GM12878 (cell line): ENCODE data around the gene CNTNAP2. TPM values are rescaled to one million over a fixed set of nuclear protein-coding genes. Genes with fewer than 3 reads are reported as not detected.

ENCODE experiments used
- ATAC-seq: fragments of 200-7000 bp; cut with Tn5 transposase; 3 replicates; pipeline ENCODE4 v1.9.1; 2020; ENCODE audit warnings: mild to moderate bottlenecking, moderate library complexity
- BruUV-seq: library from RNA; stranded (reverse); fragments of 400-500 nt; replicated peaks from 2 replicates; lab custom pipeline; 2021; lab: Mats Ljungman, UMichigan
- CTCF ChIA-PET: fragments of 300-600 bp; sonication (Branson Sonifier 250); formaldehyde crosslinking; extraction: SDS; loops from one replicate; lab custom pipeline; 2021; ENCODE audit warnings: inconsistent platforms; lab: Yijun Ruan, JAX
- POLR2A ChIA-PET: fragments of 350-600 bp; formaldehyde crosslinking; extraction: SDS; loops from one replicate; lab custom pipeline; 2021; ENCODE audit warnings: inconsistent platforms; lab: Charles Lee
- RAD21 ChIA-PET: fragments of 300-600 bp; sonication (Branson Sonifier 250); formaldehyde crosslinking; loops from one replicate; lab custom pipeline; 2023; ENCODE audit warnings: antibody characterized with exemption; ENCODE audit not compliant: unreplicated experiment; lab: Charles Lee
- SMC1A ChIA-PET: fragments of 300-600 bp; sonication (Branson Sonifier 250); formaldehyde crosslinking; loops from one replicate; lab custom pipeline; 2023; ENCODE audit not compliant: unreplicated experiment, uncharacterized antibody; lab: Charles Lee
- DNase-seq: peaks from one replicate; pipeline ENCODE4 v3.0.0-alpha.2; 2011; ENCODE audit warnings: low read depth, low spot score
- FAIRE-seq: peaks from 3 replicates; lab custom pipeline; 2011; peaks lifted over from hg19 to GRCh38; lab: Jason Lieb, UNC
- H2AFZ ChIP-seq: 2 replicates; pipeline ENCODE4 v1.6.0; 2011; ENCODE audit warnings: low read depth, low read length, control low read depth; ENCODE audit not compliant: control insufficient read depth
- H3K27ac ChIP-seq: 2 replicates; pipeline ENCODE4 v1.5.1; 2011; ENCODE audit warnings: control low read depth; ENCODE audit not compliant: control insufficient read depth, insufficient read depth
- H3K27me3 ChIP-seq, 2 experiments: replicated peaks in 1 of 2; 2 replicates each; pipeline versions ENCODE4 v1.6.0 to v1.6.1; 2011; ENCODE audit warnings: low read length in 1 of 2; ENCODE audit not compliant: control insufficient read depth in 2 of 2, insufficient read depth in 2 of 2
- H3K36me3 ChIP-seq, 2 experiments: 2 replicates each; pipeline ENCODE4 v1.5.1; 2011; ENCODE audit warnings: low read length in 1 of 2; ENCODE audit not compliant: control insufficient read depth in 2 of 2, insufficient read depth in 2 of 2
- H3K4me1 ChIP-seq: 2 replicates; pipeline ENCODE4 v1.6.1; 2011; ENCODE audit warnings: mild to moderate bottlenecking, low read length, moderate library complexity, mixed read lengths; ENCODE audit not compliant: control insufficient read depth, insufficient read depth
- H3K4me2 ChIP-seq: 2 replicates; pipeline ENCODE4 v1.6.0; 2011; ENCODE audit warnings: control low read depth; ENCODE audit not compliant: control insufficient read depth, insufficient read depth
- H3K4me3 ChIP-seq: fragments of 200-600 bp; sonication (generic); 2 replicates; pipeline ENCODE4 v1.5.1; 2016
- H3K79me2 ChIP-seq: 2 replicates; pipeline ENCODE4 v1.6.0; 2011; ENCODE audit warnings: low read length; ENCODE audit not compliant: control insufficient read depth, insufficient read depth
- H3K9ac ChIP-seq: 2 replicates; pipeline ENCODE4 v1.8.0; 2011; ENCODE audit warnings: low read length, control low read depth, mixed read lengths; ENCODE audit not compliant: control insufficient read depth, insufficient read depth
- H3K9me3 ChIP-seq: replicated peaks from 3 replicates; pipeline ENCODE4 v1.5.1; 2011; ENCODE audit warnings: mild to moderate bottlenecking, low read length; ENCODE audit not compliant: control insufficient read depth, insufficient read depth
- H4K20me1 ChIP-seq: 2 replicates; pipeline ENCODE4 v1.6.0; 2011; ENCODE audit not compliant: control insufficient read depth, insufficient read depth
- BMI1 ChIP-seq: fragments of 450-650 bp; IDR thresholded peaks from 2 replicates; pipeline ENCODE4 v1.6.1; 2016; ENCODE audit warnings: mild to moderate bottlenecking, moderate library complexity, borderline replicate concordance
- CHD4 ChIP-seq: fragments of 200-600 bp; sonication (generic); IDR thresholded peaks from 2 replicates; pipeline ENCODE4 v1.6.1; 2016; ENCODE audit warnings: mild to moderate bottlenecking
- FOS ChIP-seq: IDR thresholded peaks from 3 replicates; pipeline ENCODE4 v1.6.1; 2011; ENCODE audit warnings: borderline replicate concordance; ENCODE audit not compliant: insufficient read length; ENCODE audit errors: extremely low read depth
- IKZF2 ChIP-seq, 2 experiments: fragments of 450-650 bp; IDR thresholded peaks; 2 replicates each; pipeline ENCODE4 v1.6.1; 2017; ENCODE audit warnings: mild to moderate bottlenecking in 2 of 2, moderate library complexity in 2 of 2
- IRF3 ChIP-seq: fragments of 450-650 bp; IDR thresholded peaks from 2 replicates; pipeline ENCODE4 v1.6.1; 2014; ENCODE audit warnings: mild to moderate bottlenecking
- MEF2A ChIP-seq: IDR thresholded peaks from 2 replicates; pipeline ENCODE4 v1.6.1; 2011; ENCODE audit warnings: low read depth, mild to moderate bottlenecking, low read length, moderate library complexity; ENCODE audit not compliant: insufficient read depth
- SMC3 ChIP-seq: IDR thresholded peaks from 2 replicates; pipeline ENCODE4 v1.6.1; 2011; ENCODE audit warnings: low read length, improper control_type of control experiment, borderline replicate concordance
- SUPT20H ChIP-seq: IDR thresholded peaks from 2 replicates; pipeline ENCODE4 v1.6.1; 2011; ENCODE audit warnings: low read depth, mild to moderate bottlenecking, low read length, moderate library complexity, borderline replicate concordance; ENCODE audit not compliant: control insufficient read depth
- USF1 ChIP-seq: IDR thresholded peaks from 2 replicates; pipeline ENCODE4 v1.6.1; 2011; ENCODE audit warnings: borderline replicate concordance, low read depth, mild to moderate bottlenecking, moderate library complexity, mixed read lengths, low read length; ENCODE audit not compliant: insufficient read depth; ENCODE audit errors: extremely low read length
- WGBS: methylation state at CpG from one replicate; pipeline ENCODE4 v1.1.6; 2016; ENCODE audit warnings: low lambda C conversion rate; ENCODE audit not compliant: insufficient replicate concordance, insufficient coverage; ENCODE audit errors: missing lambda C conversion rate; 5-methylcytosine and 5-hydroxymethylcytosine counted together
- in situ Hi-C: fragments of 300-500 bp; cut with MboI; formaldehyde crosslinking; loops from 9 replicates; pipeline ENCODE4 v1.14.3; 2018; ENCODE audit warnings: mixed read lengths
- intact Hi-C: fragments of 100-400 bp; cut with micrococcal nuclease; formaldehyde crosslinking; loops from one replicate; pipeline ENCODE4 v1.14.2; 2022; ENCODE audit not compliant: unreplicated experiment
- polyA plus RNA-seq, 11 experiments: library from polyadenylated mRNA; depleted of rRNA in 4 of 11; unstranded in 6 of 11; stranded (reverse) in 5 of 11; fragments of >200 nt; fragmentation: Nextera tagmentation in 4 of 11; fragmentation: Illumina TruSeq in 1 of 11; extraction: Ambion mirVana in 4 of 11; extraction: Trizol in 1 of 11; gene quantifications; 1 replicate in 1 of 11; 2 replicates in 10 of 11; pipeline versions ENCODE4 v1.2.1 to v1.2.3, GENCODE V29; 2011 to 2016; ENCODE audit warnings: inconsistent platforms in 2 of 11, missing spikeins in 2 of 11, low read depth in 1 of 11
- total RNA-seq, 4 experiments: library from RNA; depleted of rRNA in 3 of 4; stranded (reverse); fragments of >200 nt in 3 of 4; fragmentation: Illumina TruSeq in 1 of 4; extraction: Trizol in 1 of 4; gene quantifications; 2 replicates each; pipeline versions ENCODE4 v1.2.1 to v1.2.3, GENCODE V29; 2013 to 2021

The CNTNAP2 gene
- total and polyA plus RNA-seq, 10 of the 15 experiments (the other 5 are each of a cell fraction or from before 2014, with no cell fraction given), result 0.03 to 0.08 (median 0.03) TPM; not detected in 7

GRCh38 chr7:148230296-148230695 is 2113.7 kb downstream of the CNTNAP2 start:
- FAIRE-seq, result no peak
- H3K27me3 ChIP-seq, result no peaks in the 10 kb centered on the region
- SMC1A ChIA-PET, result no interaction called here
- no peak overlapping the region for H3K4me2 ChIP-seq
- no peaks in the 10 kb centered on the region for H3K36me3 ChIP-seq
- no peak for DNase-seq
- no peak overlapping the region for H3K4me3 ChIP-seq
- no peaks in the 10 kb centered on the region for H3K4me1 ChIP-seq
- no peak overlapping the region for H3K27ac ChIP-seq
- RAD21 ChIA-PET, result no interaction called here
- no peak for ATAC-seq
- BruUV-seq, result no TSS peak
- H3K9me3 ChIP-seq, result no peaks in the 10 kb centered on the region
- no peaks in the 10 kb centered on the region for H3K79me2 ChIP-seq
- no peak overlapping the region for H3K9ac ChIP-seq
- no peak overlapping the region for H2AFZ ChIP-seq
- WGBS, result 2% methylated on average over 3 of the region's 3 CpGs
- POLR2A ChIA-PET, result no interaction called here
- CTCF ChIA-PET, result no interaction called here
- intact Hi-C loops (no loop called here), in situ Hi-C loops (no loop called here)
- no peaks in the 10 kb centered on the region for H4K20me1 ChIP-seq
- TF ChIP-seq USF1, result no peak

- TF ChIP-seq CHD4, result no peak
- no peak for TF ChIP-seq SMC3
- no peak for TF ChIP-seq IKZF2 (IDR thresholded peaks at IDR 0.05)
- TF ChIP-seq MEF2A, result no peak
- TF ChIP-seq IRF3, result no peak
- no peak for TF ChIP-seq BMI1
- TF ChIP-seq SUPT20H, result no peak
- TF ChIP-seq FOS, result no peak
- TF ChIP-seq, all 136 proteins: peak for 0
- H3K9ac ChIP-seq, result no peak overlapping the region
- ChIA-PET RAD21 (no interaction called here), CTCF (no interaction called here), SMC1A (no interaction called here), POLR2A (no interaction called here)
- BruUV-seq, result no TSS peak
- in situ Hi-C loops, result no loop called here
- intact Hi-C loops, result no loop called here
- H3K36me3 ChIP-seq, result no peaks in the 10 kb centered on the region
- H2AFZ ChIP-seq, result no peak overlapping the region
- WGBS, result 20% methylated on average over 4 of the region's 4 CpGs
- H3K79me2 ChIP-seq, result no peaks in the 10 kb centered on the region
- no peak for ATAC-seq
- no peaks in the 10 kb centered on the region for H3K4me1 ChIP-seq
- no peak overlapping the region for H3K4me3 ChIP-seq
- DNase-seq, result no peak
- H3K4me2 ChIP-seq, result no peak overlapping the region
- H3K27me3 ChIP-seq, result no peaks in the 10 kb centered on the region
- H3K27ac ChIP-seq, result no peak overlapping the region
- no peaks in the 10 kb centered on the region for H3K9me3 ChIP-seq
- no peaks in the 10 kb centered on the region for H4K20me1 ChIP-seq
- no peak for FAIRE-seq
Measured at GRCh38 chr7:148230883-148231282, 2114.3 kb downstream of the CNTNAP2 start.
